ENCODE measurements around the gene FBXO24. TPM values are rescaled to one million over a fixed set of nuclear protein-coding genes. Genes with fewer than 3 reads are reported as not detected.

The FBXO24 gene
- total and polyA plus RNA-seq, 7 donors, result 0.27 to 2.8 (median 0.83) TPM; not detected in 1

- Histone ChIP-seq H3K27ac (no peak overlapping the region), H3K36me3 (peaks cover 25 to 62% (median 51%) of the 10 kb centered on the region in 4 donors), H3K9me3 (no peaks in the 10 kb centered on the region), H3K4me1 (peaks cover 2 to 10% (median 10%) of the 10 kb centered on the region in 4 donors), H3K4me3 (no peak overlapping the region), H3K27me3 (peaks cover 0 to 53% (median 2%) of the 10 kb centered on the region in 3 donors)
- DNase-seq, result no peak
- intact Hi-C loops (cut with DNase I), result no loop called here
- no peak for TF ChIP-seq POLR2AphosphoS5 (IDR thresholded peaks at IDR 0.05)
- no peak for TF ChIP-seq POLR2A (IDR thresholded peaks at IDR 0.05)
- TF ChIP-seq EP300 (IDR thresholded peaks at IDR 0.05), result no peak
- TF ChIP-seq CTCF (IDR thresholded peaks at IDR 0.05), result no peak
- 92 to 95% methylated on average over 44 of the region's 44 CpGs for WGBS, 2 donors
Observed at GRCh38 chr7:100574362-100575205, 11.5 kb upstream of the FBXO24 start.

GRCh38 chr7:100575206-100575631 is 10.9 kb upstream of the FBXO24 start:
- WGBS, 2 donors, result 72 to 86% methylated on average over 14 of the region's 14 CpGs
- H3K36me3 ChIP-seq, result peaks cover 28 to 68% (median 56%) of the 10 kb centered on the region in 4 donors
- TF ChIP-seq EP300 (IDR thresholded peaks at IDR 0.05), result no peak
- TF ChIP-seq CTCF (IDR thresholded peaks at IDR 0.05), result no peak
- no peak for TF ChIP-seq POLR2A (IDR thresholded peaks at IDR 0.05)
- no peak for TF ChIP-seq POLR2AphosphoS5 (IDR thresholded peaks at IDR 0.05)
- peaks cover under 1 to 4% (median 4%) of the 10 kb centered on the region in 4 donors for H3K4me1 ChIP-seq
- intact Hi-C loops (cut with DNase I), result no loop called here
- H3K27me3 ChIP-seq, result peaks cover 0 to 47% (median 0%) of the 10 kb centered on the region in 3 donors
- no peaks in the 10 kb centered on the region for H3K9me3 ChIP-seq
- H3K27ac ChIP-seq, result no peak overlapping the region
- H3K4me3 ChIP-seq, result no peak overlapping the region
- DNase-seq, result no peak

DNA sequence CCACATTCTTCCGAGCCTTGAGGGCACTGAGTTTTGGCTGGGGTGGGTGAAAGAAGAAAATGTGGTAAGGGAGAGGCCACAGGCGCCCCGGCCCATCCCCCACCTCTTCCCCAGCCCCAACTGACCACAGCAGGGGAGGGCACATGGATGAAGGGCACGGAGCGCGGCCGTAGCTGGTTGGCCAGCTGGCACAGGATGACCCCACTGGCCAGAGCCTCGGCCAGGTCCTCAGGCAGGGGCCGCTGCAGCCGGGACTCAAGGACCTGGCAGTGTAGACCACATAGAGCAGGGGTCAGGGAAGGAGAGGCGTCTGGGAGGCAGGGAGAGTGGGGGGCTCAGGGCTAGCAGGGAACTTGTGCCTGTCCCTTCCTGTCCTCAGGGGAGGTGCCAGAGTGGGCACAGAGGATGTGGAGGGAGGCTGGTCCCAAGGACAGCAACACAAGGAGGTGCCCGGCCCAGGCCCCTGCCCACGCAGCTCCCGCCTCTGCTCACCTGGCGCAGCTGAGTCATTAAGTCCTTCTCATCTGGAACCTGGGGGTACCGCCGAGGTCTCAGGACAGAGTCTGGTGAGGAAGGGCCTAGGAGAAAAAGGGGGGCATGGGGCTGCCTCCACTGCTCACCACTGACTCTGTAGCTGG is 10.3 kb upstream of the FBXO24 start:
- intact Hi-C loops (cut with DNase I), result no loop called here
- H3K4me3 ChIP-seq, result no peak overlapping the region

GRCh38 chr7:100576384-100576993 is 9.6 kb upstream of the FBXO24 start:
- no peaks in the 10 kb centered on the region for H3K9me3 ChIP-seq
- TF ChIP-seq EP300 (IDR thresholded peaks at IDR 0.05) (no peak), POLR2A (IDR thresholded peaks at IDR 0.05) (no peak)
- intact Hi-C loops (cut with DNase I), result no loop called here
- 94 to 96% methylated on average over 13 of the region's 13 CpGs for WGBS, 2 donors
- peaks cover 0 to 36% (median 0%) of the 10 kb centered on the region in 3 donors for H3K27me3 ChIP-seq
- H3K27ac ChIP-seq, result no peak overlapping the region
- DNase-seq, result peak; percentile 61
- no peaks in the 10 kb centered on the region for H3K4me1 ChIP-seq
- H3K4me3 ChIP-seq, result no peak overlapping the region
- peaks cover 40 to 80% (median 65%) of the 10 kb centered on the region in 4 donors for H3K36me3 ChIP-seq

More for the DNA sequence above, 10.3 kb upstream of the FBXO24 start:
- Histone ChIP-seq H3K27ac (no peak overlapping the region), H3K9me3 (no peaks in the 10 kb centered on the region), H3K4me1 (no peaks in the 10 kb centered on the region), H3K27me3 (peaks cover 0 to 42% (median 0%) of the 10 kb centered on the region in 3 donors), H3K36me3 (peaks cover 34 to 74% (median 58%) of the 10 kb centered on the region in 4 donors)
- TF ChIP-seq POLR2AphosphoS5 (IDR thresholded peaks at IDR 0.05), result no peak
- no peak for TF ChIP-seq POLR2A (IDR thresholded peaks at IDR 0.05)
- no peak for TF ChIP-seq CTCF (IDR thresholded peaks at IDR 0.05)
- TF ChIP-seq EP300 (IDR thresholded peaks at IDR 0.05), result no peak
- WGBS, 2 donors, result 91 to 92% methylated on average over 17 of the region's 17 CpGs
- DNase-seq, result no peak

DNA sequence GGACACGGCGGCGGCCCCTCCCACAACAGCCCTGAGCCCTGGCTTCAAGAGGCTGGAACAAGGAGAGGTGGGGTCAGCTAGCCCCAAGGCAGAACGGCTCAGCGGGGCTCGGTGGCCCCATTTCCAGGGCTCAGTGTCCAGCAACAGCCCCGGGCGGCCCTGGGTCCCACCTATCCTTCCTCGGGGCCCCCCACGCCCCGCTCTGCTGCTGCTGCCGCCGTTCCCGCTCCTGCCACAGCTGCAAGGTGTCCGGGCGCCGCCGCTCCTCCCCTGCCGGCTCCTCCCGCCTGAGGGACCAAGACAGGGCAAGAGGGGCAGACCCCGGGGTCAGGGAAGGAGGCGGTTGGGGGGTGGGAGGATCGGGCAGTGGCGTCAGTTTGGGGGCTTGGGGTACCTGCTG is 9.0 kb upstream of the FBXO24 start:
- H3K4me1 ChIP-seq, result no peaks in the 10 kb centered on the region
- intact Hi-C loops (cut with DNase I), result no loop called here
- peaks cover 0 to 31% (median 0%) of the 10 kb centered on the region in 3 donors for H3K27me3 ChIP-seq
- peaks cover 46 to 86% (median 71%) of the 10 kb centered on the region in 4 donors for H3K36me3 ChIP-seq
- H3K4me3 ChIP-seq, result no peak overlapping the region
- no peaks in the 10 kb centered on the region for H3K9me3 ChIP-seq
- 95% methylated on average over 24 of the region's 24 CpGs for WGBS, 2 donors
- H3K27ac ChIP-seq, result no peak overlapping the region
- peak; percentile 54 for DNase-seq
- no peak for TF ChIP-seq EP300 (IDR thresholded peaks at IDR 0.05)
- TF ChIP-seq CTCF (IDR thresholded peaks at IDR 0.05), result no peak
- TF ChIP-seq POLR2AphosphoS5 (IDR thresholded peaks at IDR 0.05), result no peak
- no peak for TF ChIP-seq POLR2A (IDR thresholded peaks at IDR 0.05)
